OCI-LY7 (cell line): ENCODE measurements around the gene NAV3.

Source experiments
- CTCF ChIP-seq: fragments of 200-600 bp; sonication (generic); conservative IDR thresholded peaks from 2 replicates; pipeline ENCODE4 v1.5.1; 2014; ENCODE audit warnings: mild to moderate bottlenecking, antibody characterized with exemption, low read length, moderate library complexity, mixed read lengths
- EZH2phosphoT487 ChIP-seq: fragments of 200-600 bp; sonication (generic); IDR thresholded peaks from 2 replicates; pipeline ENCODE4 v1.6.1; 2018; ENCODE audit warnings: low read depth, borderline replicate concordance, mild to moderate bottlenecking, mixed run types, antibody characterized with exemption, low read length, moderate library complexity, mixed read lengths

- TF ChIP-seq CTCF (no peak), EZH2phosphoT487 (no peak)
These were observed 20.0 kb downstream of the NAV3 start for GRCh38 chr12:77850698-77851097.
